Renal cortex interstitium (tissue), 11 donors: Measurements from ENCODE around the gene PXT1. TPM values are rescaled to one million over a fixed set of nuclear protein-coding genes. Genes with fewer than 3 reads are reported as not detected.
A peak's percentile ranks its signal among the peaks of the same experiment; 100 is the strongest.

Experiments used
- DNase-seq, 11 donors: peaks; one replicate each; pipeline ENCODE4 v3.0.0-alpha.2; 2013; ENCODE audit warnings: low read depth in 9 of 11, low spot score in 4 of 11; ENCODE audit errors: extremely low read depth in 1 of 11
- polyA plus RNA-seq, 3 donors: library from polyadenylated mRNA; unstranded; fragments of 120-200 nt; gene quantifications; one replicate each; pipeline ENCODE4 v1.2.1, GENCODE V29; 2013; ENCODE audit not compliant: insufficient read length in 3 of 3

Gene PXT1
- polyA plus RNA-seq, 3 donors = not detected

DNA sequence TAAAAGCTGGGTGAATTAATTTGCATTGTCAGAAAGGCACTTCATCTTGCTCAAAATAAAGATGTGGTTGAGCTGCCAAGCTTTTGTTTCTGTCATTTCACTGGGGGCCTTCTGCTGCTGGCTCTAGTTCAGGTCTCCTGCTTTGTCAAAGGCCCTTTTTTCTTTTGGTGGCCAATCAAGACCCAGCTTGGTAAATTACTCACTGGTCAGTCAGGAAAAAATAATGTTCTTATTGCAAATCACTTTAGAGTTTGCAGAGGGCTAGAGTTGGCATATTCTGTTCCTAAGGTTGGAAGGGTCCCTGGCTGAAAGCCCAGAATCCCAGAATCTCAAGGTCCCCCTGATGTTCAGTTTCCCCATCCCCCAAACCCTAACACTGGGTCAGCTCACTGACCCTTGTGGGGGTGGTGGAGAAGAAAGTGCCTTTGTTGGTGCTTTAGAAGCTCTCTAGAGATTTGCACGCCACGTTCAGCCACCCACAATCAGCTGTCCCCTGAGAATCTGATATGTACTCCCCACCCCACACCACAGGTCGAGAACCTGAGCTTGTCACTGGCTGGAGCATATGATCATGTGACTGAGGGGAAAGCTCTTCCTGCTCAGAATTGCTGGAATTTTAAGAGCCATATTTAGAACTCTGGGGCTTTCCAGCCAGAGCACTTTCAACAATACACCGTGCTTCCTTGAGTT, 84.3 kb downstream of the PXT1 start:
- no peak for DNase-seq

GRCh38 chr6:36357872-36358225, 84.8 kb downstream of the PXT1 start:
- no peak for DNase-seq

GRCh38 chr6:36355819-36356218, 86.8 kb downstream of the PXT1 start:
- DNase-seq = no peak

- no peak for DNase-seq
These were observed 89.2 kb downstream of the PXT1 start for GRCh38 chr6:36353411-36353915.

- DNase-seq = no peak
These were observed 90.0 kb downstream of the PXT1 start for GRCh38 chr6:36352477-36353157.

GRCh38 chr6:36350681-36351571, 91.7 kb downstream of the PXT1 start:
- DNase-seq = no peak

GRCh38 chr6:36350082-36350481, 92.6 kb downstream of the PXT1 start:
- DNase-seq = no peak

GRCh38 chr6:36349240-36349639, 93.4 kb downstream of the PXT1 start:
- no peak for DNase-seq

GRCh38 chr6:36347621-36348020, 95.0 kb downstream of the PXT1 start:
- no peak for DNase-seq

DNA sequence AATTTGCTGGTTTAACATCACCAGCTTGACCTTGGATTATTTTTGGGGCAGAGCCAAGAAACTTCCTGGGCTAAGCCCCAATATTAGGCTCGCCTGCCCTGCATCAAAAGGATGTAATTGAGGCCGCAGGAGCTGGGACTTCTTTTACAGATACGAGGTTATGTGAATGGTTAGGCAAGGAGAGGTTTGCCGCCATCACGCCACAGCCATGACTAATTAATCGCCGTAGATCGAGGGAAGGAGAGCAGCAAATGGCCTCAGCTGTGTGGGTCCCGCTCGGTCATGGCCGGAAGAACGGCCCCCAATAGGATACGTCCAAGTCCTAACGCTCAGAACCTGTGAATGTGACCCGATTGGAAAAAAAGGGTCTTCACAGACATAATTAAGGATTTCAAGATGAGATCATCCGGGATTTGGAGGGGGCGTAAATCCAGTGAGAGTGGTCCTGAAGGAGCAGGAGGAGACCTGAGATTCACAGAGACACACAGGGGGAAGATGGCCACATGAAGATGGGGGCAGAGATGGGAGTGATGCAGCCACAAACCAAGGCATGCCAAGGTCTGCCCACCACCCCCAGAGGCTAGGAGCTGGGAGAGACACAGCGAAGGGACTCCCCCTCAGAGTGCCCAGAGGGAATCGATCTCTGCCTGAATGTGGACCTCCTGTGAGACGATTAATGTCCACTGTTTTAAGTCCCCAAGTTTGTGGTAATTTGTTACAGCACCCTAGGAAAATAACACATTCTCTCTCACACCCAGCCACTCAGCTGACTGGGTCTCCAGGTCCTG, 96.0 kb downstream of the PXT1 start:
- DNase-seq = no peak

DNA sequence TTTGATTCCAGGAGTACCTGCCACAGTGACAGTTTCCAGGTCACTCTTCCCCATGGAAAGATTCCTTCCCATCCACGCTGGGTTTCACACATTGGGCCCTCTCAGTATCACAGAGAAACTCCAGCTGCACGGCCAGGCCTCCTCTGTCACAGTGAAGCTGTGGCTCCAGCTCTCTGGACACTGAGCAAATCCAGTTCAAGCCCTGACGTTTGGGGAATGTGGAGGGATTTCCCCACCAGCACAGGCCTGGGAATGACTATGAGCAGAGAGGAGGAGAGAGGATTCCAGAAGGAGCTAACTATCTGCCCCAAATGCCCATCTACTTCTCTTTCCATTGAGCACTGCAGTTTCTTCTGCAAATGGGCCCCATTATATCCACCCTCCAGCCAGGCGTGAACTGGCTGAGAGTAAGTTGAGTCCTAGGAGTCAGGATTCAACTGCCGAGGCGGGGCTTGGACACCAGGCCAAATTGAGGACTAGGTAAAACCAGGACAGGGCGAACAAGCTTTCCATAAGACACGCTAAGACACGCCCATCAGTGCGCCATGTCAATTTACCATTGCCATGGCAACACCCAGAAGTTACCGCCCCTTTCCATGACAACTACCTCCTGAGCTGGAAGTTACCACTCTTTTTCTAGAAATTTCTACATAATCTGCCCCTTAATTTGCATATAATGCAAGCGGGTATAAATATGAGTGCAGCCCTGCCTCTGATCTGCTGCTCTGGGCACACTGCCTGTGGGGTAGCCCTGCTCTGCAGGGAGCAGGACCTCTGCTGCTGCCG, 96.8 kb downstream of the PXT1 start:
- DNase-seq = no peak

GRCh38 chr6:36343109-36343680, 99.5 kb downstream of the PXT1 start:
- DNase-seq = no peak

DNA sequence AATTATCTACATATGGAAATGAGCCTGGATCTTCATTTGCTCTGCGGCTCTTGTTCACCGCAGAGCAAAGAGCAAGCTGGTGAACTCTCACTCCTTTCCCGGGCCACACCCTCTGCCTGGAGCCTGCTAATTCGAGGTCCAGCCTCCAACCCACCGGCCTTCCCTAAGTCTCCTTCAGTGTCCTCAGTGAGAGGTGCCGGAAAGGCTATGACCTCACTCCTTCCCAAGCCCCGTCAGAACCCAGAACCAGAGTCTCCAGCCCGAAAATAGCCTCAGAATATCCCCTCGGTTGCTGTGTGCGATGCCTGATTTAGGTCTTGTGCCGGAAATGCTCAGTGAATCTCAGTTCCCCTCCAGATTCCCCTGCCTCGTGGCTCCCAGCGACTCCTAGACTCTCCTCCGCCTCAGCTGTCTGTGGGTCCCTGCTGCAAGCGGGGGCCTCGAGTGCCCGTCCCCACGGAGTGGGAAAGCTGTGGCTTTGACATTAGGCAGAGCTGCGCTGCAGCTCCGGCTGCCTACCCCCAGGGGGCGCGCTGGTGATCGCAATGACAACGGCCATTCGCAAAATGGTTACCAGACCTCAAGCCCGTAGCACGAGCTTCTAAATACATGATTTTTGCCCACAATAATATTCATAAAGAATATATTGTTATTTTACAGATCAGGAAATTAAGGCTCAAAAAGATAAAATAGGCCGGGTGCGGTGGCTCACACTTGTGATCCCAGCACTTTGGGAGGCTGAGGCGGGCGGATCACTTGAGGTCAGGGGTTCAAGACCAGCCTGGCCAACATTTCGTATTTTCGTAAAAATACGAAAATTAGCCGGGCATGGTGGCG, 101.8 kb downstream of the PXT1 start:
- DNase-seq = peak in 2 of 11 donors; percentile 44 to 46
